Gastroesophageal sphincter (tissue), 3 donors: Measurements from ENCODE around the gene SEMA3F.

Experiments used
- CTCF ChIP-seq, 4 experiments: fragments of 200-600 bp in 2 of 4; fragments of 450-650 bp in 2 of 4; sonication (generic) in 1 of 4; IDR thresholded peaks; one replicate each; pipeline ENCODE4 v1.5.1; 2017 to 2019; ENCODE audit warnings: antibody characterized with exemption in 4 of 4, mild to moderate bottlenecking in 2 of 4, moderate library complexity in 2 of 4
- EP300 ChIP-seq: sonication (generic); formaldehyde crosslinking; IDR thresholded peaks from one replicate; pipeline ENCODE4 v1.6.1; 2017; ENCODE audit warnings: antibody characterized with exemption, mild to moderate bottlenecking
- POLR2A ChIP-seq, 2 donors: fragments of 450-650 bp; IDR thresholded peaks; one replicate each; pipeline ENCODE4 v1.6.1; 2017; ENCODE audit warnings: antibody characterized with exemption in 2 of 2, mild to moderate bottlenecking in 2 of 2, moderate library complexity in 1 of 2
- POLR2AphosphoS5 ChIP-seq: sonication (generic); formaldehyde crosslinking; IDR thresholded peaks from one replicate; pipeline ENCODE4 v1.6.1; 2017; ENCODE audit warnings: antibody characterized with exemption

DNA sequence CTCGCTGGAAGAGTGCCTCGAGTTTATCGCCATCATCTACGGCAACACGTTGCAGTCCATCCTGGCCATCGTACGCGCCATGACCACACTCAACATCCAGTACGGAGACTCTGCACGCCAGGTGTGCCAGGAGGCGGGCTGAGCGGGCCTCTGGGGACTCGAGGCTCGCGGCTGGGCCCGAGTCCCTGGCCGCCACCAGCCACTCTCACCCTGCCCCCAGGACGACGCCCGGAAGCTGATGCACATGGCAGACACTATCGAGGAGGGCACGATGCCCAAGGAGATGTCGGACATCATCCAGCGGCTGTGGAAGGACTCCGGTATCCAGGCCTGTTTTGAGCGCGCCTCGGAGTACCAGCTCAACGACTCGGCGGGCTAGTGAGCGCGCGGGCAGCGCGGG, 38.2 kb downstream of the SEMA3F start:
- TF ChIP-seq CTCF (IDR thresholded peaks at IDR 0.05) = no peak
- TF ChIP-seq EP300 = no peak
- TF ChIP-seq POLR2A (IDR thresholded peaks at IDR 0.05) = no peak
- TF ChIP-seq POLR2AphosphoS5 = no peak
